H1 (cell line): ENCODE results near the gene KNOP1. TPM values are rescaled to one million over a fixed set of nuclear protein-coding genes. Genes with fewer than 3 reads are reported as not detected.

ENCODE experiments used
- CTCF ChIA-PET: fragments of 300-600 bp; sonication (Branson Sonifier 250); formaldehyde crosslinking; loops from one replicate; lab custom pipeline; 2021; ENCODE audit not compliant: partially characterized antibody; lab: Charles Lee
- POLR2A ChIA-PET: fragments of 300-600 bp; sonication (Branson Sonifier 250); formaldehyde crosslinking; loops from one replicate; lab custom pipeline; 2021; ENCODE audit warnings: inconsistent platforms; ENCODE audit not compliant: partially characterized antibody; lab: Charles Lee
- DNase-seq, 2 experiments: peaks; one replicate each; pipeline versions ENCODE4 v3.0.0 to v3.0.0-alpha.2; 2010 to 2022; ENCODE audit warnings: low spot score in 2 of 2, low read depth in 1 of 2, mixed read lengths in 1 of 2
- FAIRE-seq: peaks from 2 replicates; lab custom pipeline; 2011; peaks lifted over from hg19 to GRCh38; lab: Jason Lieb, UNC
- H2AFZ ChIP-seq: 2 replicates; pipeline ENCODE4 v1.8.1; 2012; ENCODE audit warnings: low read length, inconsistent platforms
- H2AK5ac ChIP-seq: 2 replicates; pipeline ENCODE4 v1.6.1; 2013; ENCODE audit warnings: low read depth, low read length
- H2BK120ac ChIP-seq: replicated peaks from 2 replicates; pipeline ENCODE3; 2013; ENCODE audit warnings: low read depth, low read length, inconsistent platforms
- H2BK12ac ChIP-seq: 2 replicates; pipeline ENCODE4 v1.6.1; 2013; ENCODE audit warnings: low read depth, low read length
- H2BK15ac ChIP-seq: 2 replicates; pipeline ENCODE4 v1.6.1; 2013; ENCODE audit warnings: low read length
- H2BK20ac ChIP-seq: 2 replicates; pipeline ENCODE4 v1.6.1; 2013; ENCODE audit warnings: low read length
- H2BK5ac ChIP-seq: 2 replicates; pipeline ENCODE4 v1.6.1; 2013; ENCODE audit warnings: low read depth, low read length
- H3K14ac ChIP-seq: 2 replicates; pipeline ENCODE4 v1.6.1; 2013; ENCODE audit warnings: inconsistent platforms; ENCODE audit not compliant: insufficient read length
- H3K18ac ChIP-seq: 2 replicates; pipeline ENCODE4 v1.6.1; 2013; ENCODE audit warnings: low read length; ENCODE audit errors: extremely low read depth
- H3K23ac ChIP-seq: 2 replicates; pipeline ENCODE4 v1.6.1; 2013; ENCODE audit warnings: inconsistent platforms; ENCODE audit not compliant: insufficient read length
- H3K23me2 ChIP-seq: 2 replicates; pipeline ENCODE4 v1.6.1; 2013; ENCODE audit warnings: low read depth, low read length
- H3K27ac ChIP-seq: 2 replicates; pipeline ENCODE4 v1.6.1; 2011; ENCODE audit warnings: low read depth, low read length, inconsistent platforms
- H3K27me3 ChIP-seq, 4 experiments: replicated peaks in 1 of 4; 1 replicate in 1 of 4; 2 replicates in 3 of 4; pipeline versions ENCODE4 v1.6.1 to v1.8.1; 2011 to 2013; ENCODE audit warnings: low read length in 3 of 4, mild to moderate bottlenecking in 3 of 4, inconsistent platforms in 2 of 4, mixed read lengths in 2 of 4, moderate library complexity in 1 of 4; ENCODE audit not compliant: control insufficient read depth in 3 of 4, insufficient read depth in 3 of 4; ENCODE audit errors: extremely low read depth in 1 of 4
- H3K36me3 ChIP-seq, 4 experiments: 2 replicates each; pipeline versions ENCODE4 v1.6.1 to v1.8.1; 2011 to 2013; ENCODE audit warnings: mild to moderate bottlenecking in 4 of 4, low read length in 3 of 4, moderate library complexity in 2 of 4, control low read depth in 1 of 4, inconsistent platforms in 1 of 4; ENCODE audit not compliant: insufficient read depth in 4 of 4, control insufficient read depth in 2 of 4
- H3K4ac ChIP-seq: replicated peaks from 2 replicates; pipeline ENCODE3; 2013; ENCODE audit warnings: low read length, low read depth, mixed read lengths, inconsistent platforms; ENCODE audit not compliant: insufficient read length
- H3K4me1 ChIP-seq, 4 experiments: replicated peaks in 1 of 4; 1 replicate in 1 of 4; 2 replicates in 3 of 4; pipeline versions ENCODE4 v1.6.1 to v1.8.1; 2011 to 2013; ENCODE audit warnings: low read length in 3 of 4, inconsistent platforms in 2 of 4, mixed read lengths in 1 of 4; ENCODE audit not compliant: insufficient read depth in 4 of 4, control insufficient read depth in 3 of 4
- H3K4me2 ChIP-seq, 2 experiments: 2 replicates each; pipeline versions ENCODE4 v1.6.1 to v1.8.1; 2011 to 2013; ENCODE audit warnings: low read depth in 2 of 2, low read length in 2 of 2, control low read depth in 1 of 2, inconsistent platforms in 1 of 2, mild to moderate bottlenecking in 1 of 2; ENCODE audit not compliant: insufficient read depth in 1 of 2
- H3K4me3 ChIP-seq, 4 experiments: fragments of 200-600, 300-600 bp in 1 of 4; sonication (generic), shearing (Covaris generic), sonication (Bioruptor Twin) in 1 of 4; 2 replicates each; pipeline versions ENCODE4 v1.5.1 to v1.8.1; 2011 to 2016; ENCODE audit warnings: low read length in 4 of 4, low read depth in 3 of 4, control low read depth in 2 of 4, inconsistent platforms in 2 of 4, mild to moderate bottlenecking in 2 of 4, mixed read lengths in 1 of 4, moderate library complexity in 1 of 4; ENCODE audit not compliant: insufficient read depth in 2 of 4; ENCODE audit errors: extremely low read depth in 1 of 4
- H3K56ac ChIP-seq: replicated peaks from 2 replicates; pipeline ENCODE3; 2013; ENCODE audit warnings: low read depth, mild to moderate bottlenecking, mixed read lengths, low read length, inconsistent platforms; ENCODE audit not compliant: insufficient read length
- H3K79me1 ChIP-seq: 2 replicates; pipeline ENCODE4 v1.6.1; 2013; ENCODE audit warnings: low read depth, low read length, control low read depth
- H3K79me2 ChIP-seq, 2 experiments: 2 replicates each; pipeline versions ENCODE4 v1.6.1 to v1.8.1; 2012 to 2013; ENCODE audit warnings: low read length in 2 of 2, mild to moderate bottlenecking in 2 of 2, inconsistent platforms in 1 of 2; ENCODE audit not compliant: insufficient read depth in 2 of 2, control insufficient read depth in 1 of 2
- H3K9ac ChIP-seq, 4 experiments: replicated peaks in 1 of 4; 1 replicate in 1 of 4; 2 replicates in 3 of 4; pipeline versions ENCODE4 v1.6.1 to v1.8.1; 2011 to 2013; ENCODE audit warnings: low read depth in 3 of 4, low read length in 3 of 4, control low read depth in 2 of 4, mild to moderate bottlenecking in 2 of 4, moderate library complexity in 2 of 4, inconsistent platforms in 1 of 4; ENCODE audit errors: extremely low read depth in 1 of 4
- H3K9me3 ChIP-seq, 2 experiments: 2 replicates each; pipeline versions ENCODE4 v1.6.1 to v1.8.1; 2012 to 2013; ENCODE audit warnings: mild to moderate bottlenecking in 2 of 2, moderate library complexity in 2 of 2, control low read depth in 1 of 2, inconsistent platforms in 1 of 2, low read depth in 1 of 2, low read length in 1 of 2, mixed read lengths in 1 of 2; ENCODE audit not compliant: insufficient read depth in 2 of 2
- H4K20me1 ChIP-seq, 2 experiments: replicated peaks in 1 of 2; 2 replicates each; pipeline versions ENCODE3 to v1.8.1; 2011 to 2013; ENCODE audit warnings: inconsistent platforms in 2 of 2, low read length in 2 of 2, mild to moderate bottlenecking in 1 of 2; ENCODE audit not compliant: insufficient read depth in 2 of 2, control insufficient read depth in 1 of 2
- H4K5ac ChIP-seq: 2 replicates; pipeline ENCODE4 v1.6.1; 2013; ENCODE audit warnings: low read length, low read depth, mixed read lengths, inconsistent platforms; ENCODE audit not compliant: insufficient read length
- H4K8ac ChIP-seq: 2 replicates; pipeline ENCODE4 v1.8.0; 2013; ENCODE audit warnings: mild to moderate bottlenecking, moderate library complexity, low read length, inconsistent platforms; ENCODE audit not compliant: insufficient read depth; ENCODE audit errors: extremely low read depth
- H4K91ac ChIP-seq: replicated peaks from 2 replicates; pipeline ENCODE3; 2013; ENCODE audit warnings: low read length, mixed read lengths, inconsistent platforms; ENCODE audit not compliant: insufficient read length
- CHD1 ChIP-seq: IDR thresholded peaks from 2 replicates; pipeline ENCODE4 v1.6.1; 2012; ENCODE audit warnings: low read depth, low read length, improper control_type of control experiment
- GTF2F1 ChIP-seq: IDR thresholded peaks from 2 replicates; pipeline ENCODE4 v1.6.1; 2012; ENCODE audit warnings: low read depth, low read length, improper control_type of control experiment, borderline replicate concordance
- POLR2A ChIP-seq, 2 experiments: IDR thresholded peaks; 1 replicate in 1 of 2; 2 replicates in 1 of 2; pipeline ENCODE4 v1.6.1; 2011; ENCODE audit warnings: low read depth in 2 of 2, low read length in 2 of 2, mild to moderate bottlenecking in 2 of 2; ENCODE audit errors: control extremely low read depth in 1 of 2
- WGBS, 2 experiments: shearing (Covaris generic) in 1 of 2; methylation state at CpG; one replicate each; pipeline versions ENCODE4 v1.1.6 to v1.1.7; 2013 to 2015; ENCODE audit warnings: low lambda C conversion rate in 2 of 2, mixed read lengths in 2 of 2, inconsistent platforms in 1 of 2, low coverage in 1 of 2, missing lambda C conversion rate in 1 of 2; ENCODE audit not compliant: insufficient replicate concordance in 2 of 2, insufficient coverage in 1 of 2, insufficient read length in 1 of 2; ENCODE audit errors: extremely low coverage in 1 of 2, missing lambda C conversion rate in 1 of 2; 5-methylcytosine and 5-hydroxymethylcytosine counted together
- polyA plus RNA-seq, 7 experiments: library from polyadenylated mRNA; depleted of rRNA in 3 of 7; stranded (reverse) in 5 of 7; unstranded in 2 of 7; fragments of >200 nt in 5 of 7; fragments of 200-250 nt in 2 of 7; gene quantifications; 1 replicate in 5 of 7; 2 replicates in 1 of 7; 4 replicates in 1 of 7; pipeline versions ENCODE4 v1.2.1 to v1.2.3, GENCODE V29; 2011 to 2013; ENCODE audit warnings: missing spikeins in 2 of 7, mixed read lengths in 2 of 7
- total RNA-seq: library from RNA; stranded (reverse); fragmentation: NEBNext Ultra II Directional; extraction: Animal tissue kit (Norgen Biotek cat#: 25700); gene quantifications from 2 replicates; pipeline ENCODE4 v1.2.1, GENCODE V29; 2021

The KNOP1 gene
- total and polyA plus RNA-seq, 2 of the 8 experiments (the other 6 are each of a cell fraction or from before 2014, with no cell fraction given), result 21.6 to 87.9 TPM

DNA sequence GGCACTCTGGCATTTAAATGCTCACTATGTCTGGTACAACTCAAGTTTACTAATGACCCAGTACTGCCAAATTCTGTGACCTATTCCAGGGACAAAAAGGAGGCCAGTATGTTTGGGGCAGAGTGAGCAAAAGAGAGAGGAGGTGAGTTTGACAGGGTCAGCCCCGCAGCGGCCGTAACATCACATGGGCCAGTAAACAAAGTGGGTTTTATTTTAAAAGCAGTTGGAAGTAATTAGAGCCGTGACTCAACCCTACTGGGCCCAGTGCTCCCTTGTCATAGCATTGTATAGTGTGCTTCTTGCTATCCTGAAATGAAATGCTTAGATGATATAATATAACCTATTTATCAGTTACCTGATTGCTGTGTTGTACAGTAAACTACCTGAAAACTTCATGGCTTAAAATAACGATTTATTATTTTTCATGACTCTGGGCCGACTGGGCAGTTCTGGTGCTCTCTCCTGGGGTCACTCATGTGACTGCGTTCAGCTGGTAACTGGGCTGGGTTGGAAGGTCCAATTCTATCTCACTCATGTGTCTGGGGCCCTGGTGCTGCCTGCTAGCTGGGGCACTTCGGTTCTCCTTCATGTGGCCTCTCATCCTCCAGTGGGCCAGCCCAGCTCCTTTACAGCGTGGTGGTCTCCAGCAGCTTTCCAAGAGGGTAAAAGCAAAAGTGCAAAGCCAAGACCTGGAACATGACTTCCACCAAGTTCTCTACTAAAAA is 27.4 kb upstream of the KNOP1 start:
- no peak overlapping the region for H4K91ac ChIP-seq
- WGBS, 2 experiments, result 89% methylated on average over 9 of the region's 9 CpGs; no CpG with 5 or more reads in 1 of the 2 experiments
- no peak for DNase-seq
- H3K14ac ChIP-seq, result no peak overlapping the region
- no peak overlapping the region for H4K8ac ChIP-seq
- no peak overlapping the region for H3K4me3 ChIP-seq
- ChIA-PET CTCF (interaction anchor here (0.6 to 1.2 kb wide), 3 partner anchors 10 to 146 kb away, joined by 3 to 4 read pairs (median 3); no protein-coding TSS in a partner anchor), POLR2A (no interaction called here)
- H3K27ac ChIP-seq, result no peak overlapping the region
- no peaks in the 10 kb centered on the region for H3K4me1 ChIP-seq
- no peak overlapping the region for H3K4ac ChIP-seq
- H3K56ac ChIP-seq, result no peak overlapping the region
- FAIRE-seq, result no peak
- no peak overlapping the region for H2BK12ac ChIP-seq
- no peaks in the 10 kb centered on the region for H3K23me2 ChIP-seq
- no peaks in the 10 kb centered on the region for H3K9me3 ChIP-seq
- H2AFZ ChIP-seq, result no peak overlapping the region
- H3K4me2 ChIP-seq, result no peak overlapping the region
- H3K79me1 ChIP-seq, result no peaks in the 10 kb centered on the region
- H2BK15ac ChIP-seq, result no peak overlapping the region
- no peaks in the 10 kb centered on the region for H3K27me3 ChIP-seq
- H4K20me1 ChIP-seq, result no peaks in the 10 kb centered on the region
- TF ChIP-seq GTF2F1 (no peak), POLR2A (IDR thresholded peaks at IDR 0.05; ENCODE audit: control extremely low read depth in 1 of 2, low read depth in 2 of 2, low read length in 2 of 2) (no peak), CHD1 (no peak)
- no peak overlapping the region for H4K5ac ChIP-seq
- no peak overlapping the region for H2AK5ac ChIP-seq
- H3K23ac ChIP-seq, result no peak overlapping the region
- H3K36me3 ChIP-seq, result no peaks in the 10 kb centered on the region
- no peak overlapping the region for H2BK20ac ChIP-seq
- no peaks in the 10 kb centered on the region for H3K79me2 ChIP-seq
- no peak overlapping the region for H3K9ac ChIP-seq
- H3K18ac ChIP-seq, result no peak overlapping the region
- no peak overlapping the region for H2BK120ac ChIP-seq
- H2BK5ac ChIP-seq, result no peak overlapping the region
